HepG2 (cell line): ENCODE measurements around the gene COX7A1.

Source experiments
- CHD2 ChIP-seq: IDR thresholded peaks from 2 replicates; pipeline ENCODE4 v1.6.1; 2011; ENCODE audit warnings: low read depth, low read length, improper control_type of control experiment
- HNRNPH1 ChIP-seq: fragments of 200-400 bp; formaldehyde crosslinking; optimal IDR thresholded peaks from 2 replicates; pipeline ENCODE3; 2017; ENCODE audit warnings: mild to moderate bottlenecking, low read depth, low read length
- POLR2AphosphoS5 ChIP-seq: IDR thresholded peaks from 2 replicates; pipeline ENCODE4 v1.6.1; 2012; ENCODE audit warnings: low read depth, low read length
- REL ChIP-seq: sonication (generic); formaldehyde crosslinking; conservative IDR thresholded peaks from 2 replicates; pipeline ENCODE4 v1.8.0; 2022; ENCODE audit warnings: mild to moderate bottlenecking, missing genetic modification reagents, moderate library complexity
- TBP ChIP-seq: sonication (generic); formaldehyde crosslinking; IDR thresholded peaks from 2 replicates; pipeline ENCODE4 v1.5.0; 2020; ENCODE audit warnings: missing genetic modification reagents
- TF ChIP-seq, protein P1 (sequence below): sonication (generic); formaldehyde crosslinking; IDR thresholded peaks from 2 replicates; pipeline ENCODE4 v1.8.0; 2022; ENCODE audit warnings: low read depth, missing genetic modification reagents

DNA sequence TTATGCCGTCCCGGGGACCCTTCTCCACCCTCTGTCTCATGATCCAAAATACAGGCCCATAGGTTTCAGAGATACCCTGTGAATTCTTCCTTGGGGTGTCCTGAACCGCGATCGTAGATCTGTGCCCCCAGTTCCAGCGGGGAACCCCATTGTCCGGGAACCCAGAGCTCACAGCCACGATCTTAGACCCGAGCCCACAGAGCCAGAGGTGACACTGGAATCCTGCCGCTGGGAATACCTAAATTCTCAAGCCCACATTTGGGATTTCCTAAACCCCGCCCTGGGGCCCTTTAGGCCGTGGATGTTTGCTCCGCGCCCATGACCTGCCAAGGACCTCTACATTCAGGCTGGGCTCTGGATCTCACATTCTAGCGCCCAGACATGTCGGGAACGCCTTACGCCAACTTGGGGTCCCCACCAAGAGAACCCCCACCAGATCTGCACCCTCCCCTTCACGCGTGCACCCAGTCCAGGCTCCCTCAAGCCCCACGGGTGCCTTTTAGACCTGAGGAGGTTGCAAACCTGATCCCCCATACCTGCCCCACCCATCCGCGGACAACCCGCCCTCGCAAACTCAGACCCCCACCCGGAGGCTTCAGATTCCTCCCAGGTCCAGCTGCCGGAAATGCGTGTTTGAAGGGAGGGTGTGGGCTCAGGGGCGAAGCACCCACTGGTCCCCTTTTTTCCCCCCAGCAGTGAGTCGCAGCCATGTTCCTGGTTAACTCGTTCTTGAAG, 11.8 kb downstream of the COX7A1 start:
- TF ChIP-seq REL (no peak), HNRNPH1 (no peak), TBP (CRISPR knock-in tag) (no peak), POLR2AphosphoS5 (no peak), CHD2 (no peak)
- TF ChIP-seq, protein P1, sequence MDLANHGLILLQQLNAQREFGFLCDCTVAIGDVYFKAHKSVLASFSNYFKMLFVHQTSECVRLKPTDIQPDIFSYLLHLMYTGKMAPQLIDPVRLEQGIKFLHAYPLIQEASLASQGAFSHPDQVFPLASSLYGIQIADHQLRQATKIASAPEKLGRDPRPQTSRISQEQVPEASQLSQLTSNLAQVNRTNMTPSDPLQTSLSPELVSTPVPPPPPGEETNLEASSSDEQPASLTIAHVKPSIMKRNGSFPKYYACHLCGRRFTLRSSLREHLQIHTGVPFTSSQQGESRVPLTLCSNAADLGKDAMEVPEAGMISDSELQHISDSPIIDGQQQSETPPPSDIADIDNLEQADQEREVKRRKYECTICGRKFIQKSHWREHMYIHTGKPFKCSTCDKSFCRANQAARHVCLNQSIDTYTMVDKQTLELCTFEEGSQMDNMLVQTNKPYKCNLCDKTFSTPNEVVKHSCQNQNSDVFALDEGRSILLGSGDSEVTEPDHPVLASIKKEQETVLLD, result no peak
